Right kidney (tissue), 1 donor: ENCODE data around the gene ACOXL.
"Not testable (repeated sequence)": the region's sequence is repeated elsewhere in the genome, so short reads cannot be mapped to it uniquely, and the experiment has no call there.

Source experiments
- DNase-seq: peaks from one replicate; pipeline ENCODE4 v3.0.0-alpha.2; 2016

The ACOXL gene

DNA sequence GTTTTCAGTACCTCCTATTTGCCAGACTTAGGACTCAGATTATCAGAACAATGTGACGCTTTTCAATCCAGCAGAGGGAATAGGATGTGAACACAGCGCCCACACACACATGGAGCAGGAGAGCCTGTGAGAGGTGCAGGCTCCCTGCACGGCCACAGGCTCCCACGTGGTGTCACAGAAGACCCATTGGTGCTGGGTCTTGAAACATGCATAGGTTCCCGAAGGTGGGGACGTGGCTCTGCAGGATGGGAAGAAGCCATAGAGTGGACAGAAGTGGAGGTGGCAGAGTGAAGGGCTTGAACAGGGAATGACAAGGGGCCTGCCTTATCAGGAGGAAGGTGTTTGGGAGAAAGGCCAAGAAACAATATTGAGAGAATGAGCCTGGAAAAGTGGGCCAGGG lies 309.9 kb downstream of the ACOXL start:
- no peak for DNase-seq

GRCh38 chr2:111042772-111043771 lies 310.7 kb downstream of the ACOXL start:
- DNase-seq: no peak

- DNase-seq: no peak
Measured at GRCh38 chr2:111044066-111044465, 311.7 kb downstream of the ACOXL start.

GRCh38 chr2:111045236-111045635 lies 312.9 kb downstream of the ACOXL start:
- DNase-seq: not testable (repeated sequence)

DNA sequence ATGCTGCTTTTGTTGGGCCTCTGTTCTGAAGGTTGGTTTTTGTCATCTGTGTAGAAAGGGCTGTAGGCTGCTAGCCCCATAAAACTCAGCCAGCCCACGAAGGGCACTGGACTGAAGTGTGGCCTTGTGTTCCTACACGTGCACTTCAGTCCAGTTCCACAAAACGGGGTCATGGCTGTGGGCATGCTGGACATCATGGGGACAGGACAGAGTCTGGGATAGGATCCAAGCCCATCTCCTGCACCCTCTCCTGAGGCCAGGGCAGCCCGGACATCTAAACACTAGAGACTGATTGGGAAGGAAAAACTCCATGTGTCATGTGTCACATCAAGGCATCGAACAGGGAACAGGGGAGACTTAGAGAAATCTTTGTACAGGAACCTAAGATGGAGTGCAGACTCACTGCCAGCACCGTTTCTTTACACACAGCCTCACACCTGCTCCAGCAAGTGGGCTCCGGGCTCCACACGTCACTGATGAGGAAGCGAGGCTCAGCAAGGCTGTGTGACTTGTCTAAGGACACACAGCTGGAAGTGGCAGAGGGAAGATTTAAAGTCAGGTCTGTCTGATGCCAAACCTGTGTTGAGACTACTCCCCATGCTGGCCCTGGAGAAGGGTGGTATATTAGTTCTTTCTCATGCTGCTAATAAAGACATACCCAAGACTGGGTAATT lies 313.5 kb downstream of the ACOXL start:
- no peak for DNase-seq

DNA sequence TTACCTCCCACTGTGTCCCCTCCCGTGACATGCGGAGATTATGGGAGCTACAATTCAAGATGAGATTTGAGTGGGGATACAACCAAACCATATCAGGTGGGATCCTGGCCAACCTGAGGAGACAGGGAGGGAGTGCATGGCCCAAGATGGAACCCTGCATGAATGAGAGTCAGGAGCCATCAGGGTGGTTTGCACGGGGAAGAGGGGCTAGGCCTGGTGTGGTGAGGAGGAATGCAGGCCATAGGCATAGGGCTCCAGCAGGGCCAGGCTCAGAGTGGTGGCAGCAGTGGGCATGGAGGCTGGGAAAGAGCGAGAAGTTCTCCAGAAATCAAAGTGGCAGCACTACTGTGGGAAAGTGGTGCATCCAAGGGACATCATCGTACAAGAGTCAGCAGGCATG lies 314.3 kb downstream of the ACOXL start:
- no peak for DNase-seq

- no peak for DNase-seq
Measured at GRCh38 chr2:111048856-111049768, 316.7 kb downstream of the ACOXL start.

DNA sequence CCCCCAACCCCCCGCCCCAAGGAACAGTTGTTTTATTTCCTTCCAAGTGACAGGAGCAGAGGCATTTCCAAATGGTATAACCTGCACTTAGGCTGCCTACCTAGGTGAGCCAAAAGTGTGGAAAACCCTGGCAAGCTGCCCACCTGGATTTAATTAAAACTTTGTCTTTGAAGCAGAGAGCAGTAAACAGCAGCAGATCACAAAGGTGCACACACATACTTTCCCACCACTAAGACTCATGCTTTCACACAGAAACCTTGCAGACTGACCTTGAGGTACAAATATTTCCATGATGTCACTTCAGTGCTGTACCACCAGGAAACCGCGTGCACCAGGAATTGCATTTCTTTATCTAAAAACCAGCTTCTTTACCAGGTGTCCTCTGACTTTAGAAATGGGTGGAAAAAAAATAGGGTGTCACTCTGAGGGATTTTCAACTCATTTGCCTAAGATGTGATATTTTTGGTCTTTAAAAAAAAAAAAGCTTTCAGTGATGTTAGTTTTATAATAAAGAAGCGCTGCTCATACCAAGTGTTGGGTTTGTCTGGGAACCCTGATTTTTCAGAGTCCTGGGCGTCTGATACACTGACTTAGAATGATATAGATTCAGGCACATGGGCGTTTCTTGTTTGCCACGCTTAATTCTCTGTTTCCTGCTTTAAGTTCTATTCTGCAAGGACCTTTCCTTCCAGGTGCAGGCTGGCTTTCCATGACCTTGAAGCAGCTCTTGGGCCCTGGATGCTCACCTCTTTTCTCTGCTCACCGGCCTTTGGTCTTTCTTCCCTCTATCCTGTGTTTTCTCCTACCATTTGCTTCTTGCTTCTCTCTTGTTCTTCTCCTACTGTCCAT lies 317.6 kb downstream of the ACOXL start:
- no peak for DNase-seq

- no peak for DNase-seq
Measured at GRCh38 chr2:111050701-111051376, 318.5 kb downstream of the ACOXL start.

DNA sequence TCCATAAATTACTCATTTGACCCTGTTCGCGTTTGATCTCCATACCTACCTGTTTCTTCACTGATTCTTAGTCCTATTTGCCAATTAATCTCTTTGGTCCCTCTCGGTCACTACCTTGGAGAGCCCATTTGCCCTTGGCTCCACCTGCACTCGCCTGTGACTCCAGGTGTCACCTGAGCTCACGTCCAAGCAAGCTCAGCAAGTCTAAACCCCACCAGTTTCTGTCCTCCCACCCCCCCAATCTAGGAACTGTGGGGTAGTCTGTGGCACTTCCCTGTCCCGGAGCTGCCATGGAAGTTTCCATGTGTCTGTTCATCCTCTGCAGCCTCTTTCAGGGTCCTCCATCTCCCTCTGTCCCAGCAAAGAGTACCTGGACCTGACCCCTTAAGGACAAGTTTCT lies 320.2 kb downstream of the ACOXL start:
- DNase-seq: no peak

DNA sequence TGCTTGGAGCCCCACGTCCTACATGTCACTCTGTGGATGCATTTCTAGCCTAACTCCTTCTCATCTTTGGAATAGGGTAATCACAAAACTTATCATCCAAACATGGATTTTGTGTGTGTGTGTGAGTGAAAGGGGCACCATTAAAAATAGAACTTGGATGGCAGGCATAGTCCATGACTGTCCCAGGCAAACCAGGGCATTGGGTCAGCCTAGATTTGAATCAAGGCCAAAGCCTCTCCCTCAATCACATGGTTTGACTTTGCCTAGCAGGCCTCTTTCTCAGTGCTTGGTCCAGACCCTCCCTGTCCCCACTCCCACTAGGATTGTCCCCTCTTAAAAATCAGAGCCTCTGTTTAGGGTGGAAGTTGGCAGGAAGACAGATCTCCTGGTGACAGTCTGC lies 320.9 kb downstream of the ACOXL start:
- DNase-seq: no peak

- DNase-seq: no peak
Measured at GRCh38 chr2:111053825-111054515, 321.6 kb downstream of the ACOXL start.

DNA sequence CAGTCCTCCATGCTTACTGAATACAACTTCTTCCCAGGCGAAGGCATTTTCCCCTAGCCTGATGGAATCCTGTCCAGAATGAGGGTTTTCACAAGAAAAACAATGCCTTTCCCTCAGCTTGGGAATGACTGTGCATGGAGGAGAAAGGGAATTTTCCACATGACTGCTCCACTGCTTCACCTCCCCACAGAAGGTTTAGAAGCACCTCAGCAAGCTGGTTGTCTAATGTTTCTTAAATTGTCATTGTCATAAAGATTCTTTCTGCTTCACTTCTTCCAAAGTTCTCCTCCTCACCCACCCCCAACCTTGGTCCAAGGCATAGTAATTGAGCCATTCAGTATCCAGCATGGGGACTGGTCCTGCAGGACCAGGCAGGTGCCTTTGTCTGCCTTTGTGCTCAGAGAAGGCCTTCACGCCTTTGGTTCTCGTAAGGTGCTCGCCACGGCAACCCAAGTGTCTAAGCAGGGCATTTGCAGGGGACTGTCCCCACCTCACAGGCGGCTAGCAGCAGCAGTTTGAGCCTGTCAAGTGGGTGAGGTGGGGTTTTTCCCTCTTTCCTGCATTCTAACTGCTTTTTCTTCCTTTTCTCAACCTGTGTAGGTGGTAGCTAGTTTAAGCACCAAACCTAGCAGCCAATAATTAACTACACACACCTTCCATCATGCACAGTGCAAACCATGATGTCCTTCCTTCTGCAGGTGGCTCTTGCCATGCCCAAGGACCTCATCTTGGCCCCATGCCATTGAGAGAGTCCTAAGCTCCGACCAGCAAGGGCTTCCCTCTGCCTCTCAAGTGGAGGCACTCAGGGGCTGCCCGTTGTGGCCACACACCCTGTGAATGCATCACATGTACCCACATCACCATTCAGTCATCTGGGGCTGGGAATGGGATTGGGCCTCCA lies 322.7 kb downstream of the ACOXL start:
- no peak for DNase-seq

DNA sequence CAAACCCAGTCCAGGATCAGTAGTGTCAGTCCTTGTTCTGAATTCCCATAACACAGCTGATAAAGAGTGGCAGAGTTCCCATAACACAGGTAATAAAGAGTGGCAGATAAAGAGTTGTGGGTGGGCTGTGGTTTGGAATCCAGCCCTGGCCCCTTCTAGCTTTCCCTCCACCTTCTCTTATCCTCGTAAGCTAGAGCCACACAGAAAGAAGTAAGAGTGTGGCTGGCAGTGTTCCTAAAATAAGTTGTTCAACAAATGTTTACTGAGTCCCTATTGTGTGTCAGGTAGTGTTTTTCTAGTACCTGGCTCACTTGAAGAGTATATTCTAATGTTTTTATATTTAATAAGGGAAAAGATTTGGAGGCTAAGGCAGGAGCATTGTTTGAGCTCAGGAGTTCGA lies 323.4 kb downstream of the ACOXL start:
- DNase-seq: no peak

DNA sequence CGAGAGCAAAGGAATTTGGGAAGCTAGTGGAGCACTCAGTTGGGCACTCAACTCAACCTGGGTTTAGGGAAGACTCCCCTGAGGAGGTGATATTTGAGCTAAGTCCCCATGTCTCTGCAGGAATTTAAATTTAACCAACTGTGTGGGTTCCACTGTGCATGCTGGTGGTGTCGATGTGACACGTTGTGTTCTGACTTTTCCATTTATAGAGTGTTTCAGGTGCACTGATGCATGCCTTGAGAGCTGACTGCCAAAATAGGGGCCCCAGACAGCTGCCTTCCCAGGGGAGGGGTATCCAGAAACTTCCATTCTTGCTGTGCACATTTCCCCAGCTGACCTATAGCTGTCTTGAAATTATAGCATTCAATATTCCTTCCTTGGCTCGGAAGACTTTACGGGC lies 324.7 kb downstream of the ACOXL start:
- no peak for DNase-seq

DNA sequence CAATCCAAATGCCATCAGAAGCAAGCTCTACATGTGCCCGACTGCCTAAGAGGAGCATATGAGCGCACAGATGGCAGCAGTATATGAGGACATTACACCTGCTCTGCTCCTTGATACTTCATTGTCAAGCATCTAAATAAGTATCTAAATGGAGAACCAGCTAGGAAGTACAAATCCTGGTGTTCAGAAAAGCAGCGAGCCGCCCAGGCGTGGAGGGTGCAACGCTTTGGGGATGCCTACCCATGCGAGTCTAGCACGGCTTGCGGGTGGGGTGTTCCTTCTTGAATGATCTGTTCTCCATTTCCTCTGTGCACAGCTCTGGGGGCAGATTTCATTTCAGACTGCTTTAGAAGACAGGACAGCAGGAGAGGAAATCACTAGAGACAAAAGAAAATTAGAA lies 325.3 kb downstream of the ACOXL start:
- DNase-seq: no peak

DNA sequence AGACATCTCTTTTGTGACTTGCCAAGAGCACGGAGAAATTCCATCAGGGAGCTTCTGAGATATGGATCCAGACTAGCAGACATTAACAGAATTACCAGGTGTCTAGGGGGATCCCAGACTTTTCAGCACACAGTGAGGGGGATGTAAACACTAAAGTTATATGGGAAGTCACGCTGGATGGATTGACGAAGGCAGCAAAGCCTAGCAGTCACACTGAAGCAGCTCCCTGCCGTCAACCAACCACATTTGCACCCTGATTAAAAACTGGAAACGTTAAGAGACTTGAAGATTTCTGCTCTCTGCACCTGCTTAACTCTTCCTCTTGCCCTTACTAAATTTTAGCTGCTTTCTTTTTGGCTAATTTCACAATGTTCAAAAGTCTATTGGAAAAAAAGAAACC lies 325.9 kb downstream of the ACOXL start:
- DNase-seq: no peak

- no peak for DNase-seq
Measured at GRCh38 chr2:111061191-111061590, 328.8 kb downstream of the ACOXL start.

GRCh38 chr2:111062417-111062816 lies 330.0 kb downstream of the ACOXL start:
- DNase-seq: no peak
